Lung (tissue), 12 donors: ENCODE measurements around the gene TCHHL1. TPM values are rescaled to one million over a fixed set of nuclear protein-coding genes. Genes with fewer than 3 reads are reported as not detected.

Experiments used
- ATAC-seq: fragments of 200-7000 bp; cut with Tn5 transposase; one replicate; pipeline ENCODE4 v1.9.1; 2020; ENCODE audit warnings: moderate number of reproducible peaks; ENCODE audit not compliant: insufficient read depth, low FRiP score
- DNase-seq, 3 donors: peaks; one replicate each; pipeline ENCODE4 v3.0.0-alpha.2; 2013 to 2017
- H3K27ac ChIP-seq, 2 donors: one replicate each; pipeline ENCODE4 v1.5.1; 2013; ENCODE audit warnings: mild to moderate bottlenecking in 2 of 2, moderate library complexity in 2 of 2, control low read depth in 1 of 2, inconsistent platforms in 1 of 2, low read depth in 1 of 2, low read length in 1 of 2
- H3K27me3 ChIP-seq, 3 donors: one replicate each; pipeline ENCODE4 v1.5.1; 2013; ENCODE audit warnings: low read length in 2 of 3; ENCODE audit not compliant: control insufficient read depth in 3 of 3, insufficient read depth in 3 of 3
- H3K36me3 ChIP-seq, 4 donors: one replicate each; pipeline ENCODE4 v1.5.1; 2013; ENCODE audit warnings: low read length in 4 of 4, mild to moderate bottlenecking in 1 of 4, moderate library complexity in 1 of 4; ENCODE audit not compliant: control insufficient read depth in 4 of 4, insufficient read depth in 4 of 4
- H3K4me1 ChIP-seq, 5 donors: one replicate each; pipeline ENCODE4 v1.5.1; 2013; ENCODE audit warnings: low read length in 5 of 5, mild to moderate bottlenecking in 2 of 5, moderate library complexity in 1 of 5; ENCODE audit not compliant: control insufficient read depth in 5 of 5, insufficient read depth in 5 of 5
- H3K4me3 ChIP-seq: one replicate; pipeline ENCODE4 v1.5.1; 2013; ENCODE audit warnings: mild to moderate bottlenecking, control low read depth, moderate library complexity
- H3K9ac ChIP-seq, 2 donors: one replicate each; pipeline ENCODE4 v1.5.1; 2013; ENCODE audit warnings: low read length in 2 of 2, control low read depth in 1 of 2; ENCODE audit not compliant: insufficient read depth in 1 of 2
- H3K9me3 ChIP-seq, 4 donors: one replicate each; pipeline ENCODE4 v1.5.1; 2013; ENCODE audit warnings: low read length in 3 of 4, mild to moderate bottlenecking in 1 of 4, moderate library complexity in 1 of 4; ENCODE audit not compliant: control insufficient read depth in 4 of 4, insufficient read depth in 3 of 4
- WGBS, 2 donors: extraction: QIAGEN DNeasy Blood & Tissue Kit; methylation state at CpG; one replicate each; pipeline ENCODE4 v1.1.7; 2013; 5-methylcytosine and 5-hydroxymethylcytosine counted together
- polyA plus RNA-seq, 2 donors: library from polyadenylated mRNA; stranded (reverse); fragments of 200-250 nt; gene quantifications; one replicate each; pipeline ENCODE4 v1.2.1, GENCODE V29; 2013
- total RNA-seq, 2 donors: library from RNA; depleted of rRNA in 1 of 2; stranded (reverse); fragments of >200 nt in 1 of 2; gene quantifications; one replicate each; pipeline ENCODE4 v1.2.1, GENCODE V29; 2014 to 2021
- TF ChIP-seq, protein P1 (sequence below): IDR thresholded peaks from 2 replicates; pipeline ENCODE4 v1.5.1; 2012; ENCODE audit warnings: mild to moderate bottlenecking; ENCODE audit errors: control extremely low read depth, extremely low read depth
- donor health status: control.
- donor health status: control.
- donor health status: Bipolar disorder and iron deficiency.
- donor health status: healthy.
- donor health status: DM: yes; HTN: yes; CAD: no.

Gene TCHHL1
- total and polyA plus RNA-seq, 4 donors, result not detected

DNA sequence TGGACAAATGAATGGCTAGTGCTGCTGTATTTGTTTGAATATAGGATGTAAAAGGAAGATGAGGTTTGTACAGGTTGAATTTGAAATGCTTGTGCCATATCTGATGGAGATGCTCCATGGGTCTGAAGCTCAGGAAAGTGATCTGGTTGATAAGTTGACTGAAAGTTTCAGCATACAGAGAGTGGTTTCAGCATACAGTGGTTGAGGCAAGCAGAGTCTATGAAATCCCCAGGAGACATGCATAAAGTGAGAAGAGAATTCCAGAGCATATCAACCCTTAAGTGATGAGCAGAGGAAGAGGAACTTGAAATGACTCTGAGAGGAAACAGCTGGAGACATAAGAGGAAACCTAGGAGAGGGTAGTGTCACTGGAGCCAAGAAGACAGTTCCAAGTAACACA, 21.7 kb downstream of the TCHHL1 start:
- H3K4me1 ChIP-seq, result no peaks in the 10 kb centered on the region
- no peak for ATAC-seq
- H3K9me3 ChIP-seq, result no peaks in the 10 kb centered on the region
- TF ChIP-seq, protein P1, sequence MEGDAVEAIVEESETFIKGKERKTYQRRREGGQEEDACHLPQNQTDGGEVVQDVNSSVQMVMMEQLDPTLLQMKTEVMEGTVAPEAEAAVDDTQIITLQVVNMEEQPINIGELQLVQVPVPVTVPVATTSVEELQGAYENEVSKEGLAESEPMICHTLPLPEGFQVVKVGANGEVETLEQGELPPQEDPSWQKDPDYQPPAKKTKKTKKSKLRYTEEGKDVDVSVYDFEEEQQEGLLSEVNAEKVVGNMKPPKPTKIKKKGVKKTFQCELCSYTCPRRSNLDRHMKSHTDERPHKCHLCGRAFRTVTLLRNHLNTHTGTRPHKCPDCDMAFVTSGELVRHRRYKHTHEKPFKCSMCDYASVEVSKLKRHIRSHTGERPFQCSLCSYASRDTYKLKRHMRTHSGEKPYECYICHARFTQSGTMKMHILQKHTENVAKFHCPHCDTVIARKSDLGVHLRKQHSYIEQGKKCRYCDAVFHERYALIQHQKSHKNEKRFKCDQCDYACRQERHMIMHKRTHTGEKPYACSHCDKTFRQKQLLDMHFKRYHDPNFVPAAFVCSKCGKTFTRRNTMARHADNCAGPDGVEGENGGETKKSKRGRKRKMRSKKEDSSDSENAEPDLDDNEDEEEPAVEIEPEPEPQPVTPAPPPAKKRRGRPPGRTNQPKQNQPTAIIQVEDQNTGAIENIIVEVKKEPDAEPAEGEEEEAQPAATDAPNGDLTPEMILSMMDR, result no peak
- H3K9ac ChIP-seq, result no peak overlapping the region
- DNase-seq, result no peak
- H3K36me3 ChIP-seq, result no peaks in the 10 kb centered on the region
- peaks cover 0 to 5% (median 0%) of the 10 kb centered on the region in 3 donors for H3K27me3 ChIP-seq
- no peak overlapping the region for H3K27ac ChIP-seq
- no peak overlapping the region for H3K4me3 ChIP-seq

DNA sequence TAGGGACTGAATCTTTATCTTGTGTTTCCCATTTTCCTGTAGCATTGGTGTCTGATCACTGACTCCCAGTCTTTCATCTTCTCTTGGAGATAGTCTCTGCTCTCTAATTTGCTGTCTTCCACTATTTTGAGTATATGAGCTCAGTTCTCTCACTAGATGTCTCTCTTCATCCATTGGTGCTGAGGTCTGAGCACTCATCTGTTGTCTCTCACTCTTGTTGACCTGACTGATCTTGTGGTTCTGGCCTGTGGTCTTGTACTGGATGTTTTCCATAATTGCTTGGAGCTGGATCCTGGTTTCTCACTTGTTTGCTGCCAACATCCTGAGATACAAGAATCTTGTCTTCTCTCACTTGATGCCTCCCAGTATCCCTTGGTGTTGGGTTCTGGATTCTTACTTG, 26.9 kb downstream of the TCHHL1 start:
- TF ChIP-seq, protein P1, result no peak
- Histone ChIP-seq H3K27me3 (peaks cover 0 to 2% (median 0%) of the 10 kb centered on the region in 3 donors), H3K9me3 (peaks cover 0 to 2% (median 0%) of the 10 kb centered on the region in 4 donors), H3K4me3 (no peak overlapping the region), H3K36me3 (no peaks in the 10 kb centered on the region), H3K4me1 (no peaks in the 10 kb centered on the region), H3K9ac (no peak overlapping the region), H3K27ac (no peak overlapping the region)
- DNase-seq (no peak), ATAC-seq (no peak)

DNA sequence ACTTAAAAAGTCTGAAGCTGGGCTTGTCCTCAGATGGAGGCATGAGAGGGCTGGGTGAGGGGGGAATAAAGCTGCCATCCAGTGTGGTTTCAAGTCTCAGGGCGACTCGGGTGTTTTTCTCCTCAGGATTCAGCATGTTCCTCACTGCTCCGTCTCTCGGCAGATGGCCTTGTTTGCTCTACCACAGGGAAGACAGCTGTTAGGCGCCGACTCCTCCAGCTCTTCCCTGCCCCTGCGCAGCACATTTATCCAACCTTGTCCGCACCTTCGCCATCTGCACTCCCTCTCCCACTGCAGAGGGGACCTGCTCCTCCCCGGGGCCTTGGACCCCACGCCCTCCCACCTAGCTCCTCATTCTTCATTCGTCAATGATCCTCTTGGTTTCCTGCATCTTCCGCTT, 35.5 kb downstream of the TCHHL1 start:
- Histone ChIP-seq H3K27ac (no peak overlapping the region), H3K4me3 (no peak overlapping the region), H3K4me1 (peaks cover 0 to 3% (median 2%) of the 10 kb centered on the region in 5 donors), H3K27me3 (peaks cover 0 to 24% (median 23%) of the 10 kb centered on the region in 3 donors), H3K9ac (no peak overlapping the region), H3K36me3 (no peaks in the 10 kb centered on the region), H3K9me3 (no peaks in the 10 kb centered on the region)
- TF ChIP-seq, protein P1, result no peak
- ATAC-seq (no peak), DNase-seq (no peak)
- WGBS, 2 donors, result 66 to 68% methylated on average over 13 of the region's 13 CpGs

DNA sequence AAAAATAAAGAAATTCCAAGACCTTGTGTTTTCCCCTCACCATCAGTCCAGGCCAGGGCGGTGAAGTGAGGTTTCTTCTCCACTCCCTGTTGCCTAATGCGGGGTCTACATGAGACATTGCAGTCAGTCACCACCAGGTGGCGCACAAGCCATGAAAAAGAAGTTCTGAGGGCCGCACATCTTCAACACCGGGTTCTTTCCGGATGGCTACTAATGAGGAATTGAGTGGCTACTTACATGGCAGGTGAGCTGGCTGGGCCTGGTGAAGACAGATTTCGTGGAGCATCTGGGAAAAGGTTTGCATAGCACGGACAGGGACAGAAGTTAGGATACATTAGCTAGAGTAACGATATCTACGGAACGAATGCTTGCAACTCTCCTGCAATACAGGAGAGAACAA, 36.3 kb downstream of the TCHHL1 start:
- ATAC-seq, result no peak
- 26 to 28% methylated on average over 11 of the region's 11 CpGs for WGBS, 2 donors
- Histone ChIP-seq H3K9me3 (no peaks in the 10 kb centered on the region), H3K9ac (no peak overlapping the region), H3K36me3 (no peaks in the 10 kb centered on the region), H3K27ac (no peak overlapping the region), H3K27me3 (peaks cover 0 to 24% (median 23%) of the 10 kb centered on the region in 3 donors), H3K4me3 (no peak overlapping the region), H3K4me1 (peaks cover 0 to 7% (median 5%) of the 10 kb centered on the region in 5 donors)
- peak; percentile 80 to 82 (median 81) for DNase-seq
- TF ChIP-seq, protein P1, result peak; percentile 94
